22Rv1 (cell line): ENCODE measurements around the gene RPTOR.

Source experiments
- H3K27ac ChIP-seq: fragments of 450-650 bp; 2 replicates; pipeline ENCODE4 v1.5.1; 2017
- CTCF ChIP-seq: fragments of 450-650 bp; IDR thresholded peaks from 2 replicates; pipeline ENCODE4 v1.5.1; 2017; ENCODE audit warnings: mild to moderate bottlenecking
- ZFX ChIP-seq: fragments of 450-650 bp; IDR thresholded peaks from 2 replicates; pipeline ENCODE4 v1.6.1; 2017; ENCODE audit warnings: antibody characterized with exemption, borderline replicate concordance

Gene RPTOR

GRCh38 chr17:80992077-80992947 is 447.7 kb downstream of the RPTOR start:
- H3K27ac ChIP-seq, result peak overlapping the region; percentile 64
- no peak for TF ChIP-seq CTCF
- no peak for TF ChIP-seq ZFX

- H3K27ac ChIP-seq, result 0 out of 2 replicates have a peak overlapping the region, but pooled peaks have one; percentile 64
- TF ChIP-seq CTCF, result no peak
Observed at GRCh38 chr17:80992948-80993624, 448.4 kb downstream of the RPTOR start.

- no peak overlapping the region for H3K27ac ChIP-seq
Observed at GRCh38 chr17:80995131-80995530, 450.5 kb downstream of the RPTOR start.

GRCh38 chr17:80996422-80997305 is 452.0 kb downstream of the RPTOR start:
- TF ChIP-seq CTCF (no peak), ZFX (no peak)
- no peak overlapping the region for H3K27ac ChIP-seq

More at GRCh38 chr17:80995131-80995530, 450.5 kb downstream of the RPTOR start:
- TF ChIP-seq ZFX (no peak), CTCF (no peak)

- TF ChIP-seq CTCF, result no peak
- TF ChIP-seq ZFX, result no peak
- no peak overlapping the region for H3K27ac ChIP-seq
Observed at GRCh38 chr17:80997424-80998117, 452.9 kb downstream of the RPTOR start.

- TF ChIP-seq CTCF (no peak), ZFX (no peak)
- H3K27ac ChIP-seq, result no peak overlapping the region
Observed at GRCh38 chr17:80998118-80998747, 453.6 kb downstream of the RPTOR start.
